Right atrium auricular region (tissue), 2 donors: Measurements from ENCODE around the gene RNASE4. TPM values are rescaled to one million over a fixed set of nuclear protein-coding genes. Genes with fewer than 3 reads are reported as not detected.
"Not testable (repeated sequence)": the region's sequence is repeated elsewhere in the genome, so short reads cannot be mapped to it uniquely, and the experiment has no call there.

Source experiments
- DNase-seq: peaks from one replicate; pipeline ENCODE4 v3.0.0-alpha.2; 2019; ENCODE audit warnings: low spot score
- H3K27ac ChIP-seq, 2 donors: fragments of 200-600 bp; sonication (generic); 1 replicate in 1 of 2; 2 replicates in 1 of 2; pipeline ENCODE4 v1.5.1; 2016 to 2019
- H3K27me3 ChIP-seq, 2 donors: fragments of 200-600 bp; sonication (generic); one replicate each; pipeline versions ENCODE4 v1.5.1 to v1.6.0; 2017 to 2019
- H3K36me3 ChIP-seq: fragments of 200-600 bp; sonication (generic); one replicate; pipeline ENCODE4 v1.5.1; 2016
- H3K4me1 ChIP-seq, 2 donors: fragments of 200-600 bp; sonication (generic); one replicate each; pipeline versions ENCODE4 v1.5.1 to v1.6.0; 2017 to 2019
- H3K4me3 ChIP-seq, 2 donors: fragments of 200-600 bp; sonication (generic); 1 replicate in 1 of 2; 2 replicates in 1 of 2; pipeline ENCODE4 v1.5.1; 2017 to 2019; ENCODE audit warnings: mild to moderate bottlenecking in 1 of 2, moderate library complexity in 1 of 2
- H3K9me3 ChIP-seq, 2 donors: fragments of 200-600 bp; sonication (generic); one replicate each; pipeline ENCODE4 v1.5.1; 2019
- total RNA-seq, 2 donors: library from RNA; depleted of rRNA; stranded (reverse); fragments of >200 nt; gene quantifications; one replicate each; pipeline ENCODE4 v1.1.0, GENCODE V29; 2016
- TF ChIP-seq, protein P1 (sequence below), 2 donors: fragments of 200-600 bp; sonication (generic); IDR thresholded peaks; one replicate each; pipeline ENCODE4 v1.5.1; 2019; ENCODE audit warnings: antibody characterized with exemption in 2 of 2

Gene RNASE4
- total RNA-seq, 2 donors from 2014 or later: 19.5 to 44.4 TPM

DNA sequence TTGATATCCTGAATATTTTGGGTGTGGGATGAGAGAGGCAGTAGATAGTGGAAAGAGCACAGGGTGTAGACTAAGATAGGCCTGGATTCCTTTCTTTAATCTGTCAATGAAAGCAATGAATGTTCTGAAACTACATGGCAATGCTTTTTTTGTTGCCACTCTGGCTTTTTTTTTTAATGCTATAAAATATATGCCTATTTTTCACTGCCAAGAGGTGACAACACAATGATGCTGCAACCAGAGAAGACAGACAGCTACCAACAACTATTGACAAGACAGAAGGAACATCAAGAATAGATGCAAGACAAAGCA lies 13.6 kb downstream of the RNASE4 start:
- TF ChIP-seq, protein P1, sequence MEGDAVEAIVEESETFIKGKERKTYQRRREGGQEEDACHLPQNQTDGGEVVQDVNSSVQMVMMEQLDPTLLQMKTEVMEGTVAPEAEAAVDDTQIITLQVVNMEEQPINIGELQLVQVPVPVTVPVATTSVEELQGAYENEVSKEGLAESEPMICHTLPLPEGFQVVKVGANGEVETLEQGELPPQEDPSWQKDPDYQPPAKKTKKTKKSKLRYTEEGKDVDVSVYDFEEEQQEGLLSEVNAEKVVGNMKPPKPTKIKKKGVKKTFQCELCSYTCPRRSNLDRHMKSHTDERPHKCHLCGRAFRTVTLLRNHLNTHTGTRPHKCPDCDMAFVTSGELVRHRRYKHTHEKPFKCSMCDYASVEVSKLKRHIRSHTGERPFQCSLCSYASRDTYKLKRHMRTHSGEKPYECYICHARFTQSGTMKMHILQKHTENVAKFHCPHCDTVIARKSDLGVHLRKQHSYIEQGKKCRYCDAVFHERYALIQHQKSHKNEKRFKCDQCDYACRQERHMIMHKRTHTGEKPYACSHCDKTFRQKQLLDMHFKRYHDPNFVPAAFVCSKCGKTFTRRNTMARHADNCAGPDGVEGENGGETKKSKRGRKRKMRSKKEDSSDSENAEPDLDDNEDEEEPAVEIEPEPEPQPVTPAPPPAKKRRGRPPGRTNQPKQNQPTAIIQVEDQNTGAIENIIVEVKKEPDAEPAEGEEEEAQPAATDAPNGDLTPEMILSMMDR (IDR thresholded peaks at IDR 0.05): peak in 1 of 2 donors; percentile 22
- no peak overlapping the region for H3K27ac ChIP-seq
- no peak overlapping the region for H3K4me3 ChIP-seq
- no peaks in the 10 kb centered on the region for H3K27me3 ChIP-seq
- H3K9me3 ChIP-seq: no peaks in the 10 kb centered on the region
- no peaks in the 10 kb centered on the region for H3K4me1 ChIP-seq
- H3K36me3 ChIP-seq: no peaks in the 10 kb centered on the region
- no peak for DNase-seq

DNA sequence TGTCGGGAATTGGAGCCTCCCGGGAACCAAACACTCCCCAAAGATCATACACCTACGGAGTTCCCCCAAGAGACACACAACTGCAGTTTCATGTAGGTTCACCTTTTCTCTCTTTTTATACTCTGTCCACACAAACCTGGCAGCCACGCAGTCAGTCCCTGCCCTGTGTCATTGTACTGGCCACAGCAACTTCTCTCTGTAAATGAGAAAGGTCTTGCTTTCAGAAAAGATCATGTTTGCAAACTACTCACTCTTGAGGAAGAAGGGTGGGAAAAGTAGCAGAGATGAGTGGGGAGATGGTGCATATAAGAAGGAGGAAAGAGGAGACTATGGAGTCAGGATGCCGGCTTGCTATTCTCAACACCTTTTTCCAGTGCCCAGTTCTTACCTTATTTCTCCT lies 14.6 kb downstream of the RNASE4 start:
- no peak for DNase-seq
- TF ChIP-seq, protein P1 (IDR thresholded peaks at IDR 0.05): no peak

DNA sequence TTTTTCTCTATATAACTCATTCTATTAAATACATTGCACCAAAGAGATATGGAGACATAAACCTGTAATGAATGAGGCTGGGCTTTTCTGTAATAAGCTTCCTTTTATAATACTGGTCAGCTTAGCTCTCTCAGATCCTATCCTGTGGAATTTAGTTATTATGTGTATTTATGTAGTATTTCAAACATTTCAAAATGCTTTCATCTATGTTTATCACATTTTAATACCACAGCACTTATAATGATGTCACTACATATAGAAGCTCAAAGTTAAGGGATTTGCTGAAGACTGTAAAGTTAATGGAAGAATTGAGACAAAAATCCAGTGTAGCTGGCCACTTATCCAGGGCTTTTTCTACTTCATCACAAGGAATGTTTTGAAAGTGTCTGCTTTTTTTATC lies 15.6 kb downstream of the RNASE4 start:
- H3K4me1 ChIP-seq: no peaks in the 10 kb centered on the region
- no peak for DNase-seq
- H3K27ac ChIP-seq: no peak overlapping the region
- H3K4me3 ChIP-seq: no peak overlapping the region
- no peaks in the 10 kb centered on the region for H3K27me3 ChIP-seq
- TF ChIP-seq, protein P1 (IDR thresholded peaks at IDR 0.05): no peak
- H3K36me3 ChIP-seq: no peaks in the 10 kb centered on the region
- no peaks in the 10 kb centered on the region for H3K9me3 ChIP-seq

More for the DNA sequence above, 14.6 kb downstream of the RNASE4 start:
- no peaks in the 10 kb centered on the region for H3K36me3 ChIP-seq
- no peaks in the 10 kb centered on the region for H3K9me3 ChIP-seq
- H3K4me3 ChIP-seq: no peak overlapping the region
- H3K27me3 ChIP-seq: no peaks in the 10 kb centered on the region
- H3K4me1 ChIP-seq: no peaks in the 10 kb centered on the region
- H3K27ac ChIP-seq: no peak overlapping the region

DNA sequence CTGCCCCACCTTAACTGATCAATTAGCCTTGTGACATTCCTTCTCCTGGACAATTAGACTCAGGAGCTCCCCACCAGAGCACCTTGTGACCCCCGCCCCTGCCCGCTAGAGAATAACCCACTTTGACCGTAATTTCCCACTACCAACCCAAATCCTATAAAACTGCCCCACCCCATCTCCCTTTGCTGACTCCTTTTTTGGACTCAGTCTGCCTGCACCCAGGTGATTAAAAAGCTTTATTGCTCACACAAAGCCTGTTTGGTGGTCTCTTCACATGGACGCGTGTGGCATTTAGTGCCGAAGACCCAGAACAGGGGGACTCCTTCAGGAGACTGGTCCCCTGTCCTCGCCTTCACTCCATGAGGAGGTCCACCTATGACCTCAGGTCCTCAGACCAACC lies 16.6 kb downstream of the RNASE4 start:
- not testable (repeated sequence) for H3K4me1 ChIP-seq, H3K9me3 ChIP-seq, H3K36me3 ChIP-seq, H3K27ac ChIP-seq, H3K4me3 ChIP-seq, DNase-seq, H3K27me3 ChIP-seq

DNA sequence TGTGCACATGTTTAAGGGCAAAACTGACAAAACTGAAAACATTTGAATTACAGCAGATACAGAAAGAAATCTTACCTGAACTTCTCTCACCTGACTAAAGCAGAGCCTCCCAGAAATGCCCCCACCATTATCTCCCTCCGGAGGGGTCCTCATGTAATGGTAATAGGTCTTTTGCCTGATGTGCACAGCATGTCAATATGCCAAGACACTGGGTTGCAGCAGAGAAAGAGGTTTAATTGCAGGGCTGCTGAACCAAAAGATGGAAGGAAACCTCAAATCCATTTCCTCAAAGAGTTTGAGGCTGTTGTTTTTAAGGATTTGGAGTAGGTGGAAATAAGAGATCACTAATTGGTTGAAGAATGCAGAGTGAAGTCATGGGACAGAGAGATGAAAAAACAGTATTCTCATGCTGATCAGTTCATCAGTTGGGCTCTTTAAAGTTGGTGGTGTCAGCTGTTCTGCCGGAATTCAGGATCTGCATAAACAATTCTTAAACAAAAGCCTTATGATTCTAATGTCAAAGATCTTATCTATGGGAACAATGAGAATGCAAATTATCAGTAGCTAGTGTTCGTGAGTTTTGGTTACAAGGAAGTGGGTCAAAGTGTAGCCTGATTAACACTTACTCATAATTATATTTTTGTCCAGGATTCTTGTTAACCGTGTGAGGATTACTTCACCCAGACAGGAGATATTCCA lies 22.4 kb downstream of the RNASE4 start:
- no peaks in the 10 kb centered on the region for H3K36me3 ChIP-seq
- no peaks in the 10 kb centered on the region for H3K9me3 ChIP-seq
- H3K4me1 ChIP-seq: no peaks in the 10 kb centered on the region
- TF ChIP-seq, protein P1 (IDR thresholded peaks at IDR 0.05): no peak
- no peak overlapping the region for H3K4me3 ChIP-seq
- peak overlapping the region in 1 of 2 donors; percentile 41 for H3K27ac ChIP-seq
- DNase-seq: no peak
- no peaks in the 10 kb centered on the region for H3K27me3 ChIP-seq

DNA sequence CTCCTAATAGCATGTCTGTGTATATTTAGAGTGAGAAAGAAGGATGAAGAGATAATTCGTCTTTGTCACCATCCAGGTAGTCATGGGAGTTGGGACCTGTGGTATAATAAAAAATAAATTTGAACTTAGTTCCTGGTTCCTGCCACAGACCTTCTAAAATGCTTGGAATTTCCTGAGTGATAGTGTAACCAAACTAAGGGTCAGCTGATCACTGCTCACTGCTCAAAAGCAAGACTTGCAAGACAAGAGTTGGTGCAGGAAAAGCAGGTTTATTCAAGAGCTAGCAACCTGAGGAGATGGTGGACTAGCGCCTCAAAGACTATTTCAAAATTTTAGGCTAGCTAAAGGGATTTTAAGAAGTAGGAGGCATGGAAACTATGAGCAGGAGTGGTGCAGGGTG lies 23.3 kb downstream of the RNASE4 start:
- H3K27me3 ChIP-seq: no peaks in the 10 kb centered on the region
- DNase-seq: no peak
- H3K9me3 ChIP-seq: no peaks in the 10 kb centered on the region
- no peaks in the 10 kb centered on the region for H3K4me1 ChIP-seq
- TF ChIP-seq, protein P1 (IDR thresholded peaks at IDR 0.05): no peak
- H3K36me3 ChIP-seq: no peaks in the 10 kb centered on the region
- H3K27ac ChIP-seq: peak overlapping the region in 1 of 2 donors; percentile 41
- no peak overlapping the region for H3K4me3 ChIP-seq
